ENCODE measurements around the gene SPATA3. TPM values are rescaled to one million over a fixed set of nuclear protein-coding genes. Genes with fewer than 3 reads are reported as not detected.
A peak's percentile ranks its signal among the peaks of the same experiment; 100 is the strongest.

Gene SPATA3
- total RNA-seq, 1 donor from 2014 or later, result not detected

DNA sequence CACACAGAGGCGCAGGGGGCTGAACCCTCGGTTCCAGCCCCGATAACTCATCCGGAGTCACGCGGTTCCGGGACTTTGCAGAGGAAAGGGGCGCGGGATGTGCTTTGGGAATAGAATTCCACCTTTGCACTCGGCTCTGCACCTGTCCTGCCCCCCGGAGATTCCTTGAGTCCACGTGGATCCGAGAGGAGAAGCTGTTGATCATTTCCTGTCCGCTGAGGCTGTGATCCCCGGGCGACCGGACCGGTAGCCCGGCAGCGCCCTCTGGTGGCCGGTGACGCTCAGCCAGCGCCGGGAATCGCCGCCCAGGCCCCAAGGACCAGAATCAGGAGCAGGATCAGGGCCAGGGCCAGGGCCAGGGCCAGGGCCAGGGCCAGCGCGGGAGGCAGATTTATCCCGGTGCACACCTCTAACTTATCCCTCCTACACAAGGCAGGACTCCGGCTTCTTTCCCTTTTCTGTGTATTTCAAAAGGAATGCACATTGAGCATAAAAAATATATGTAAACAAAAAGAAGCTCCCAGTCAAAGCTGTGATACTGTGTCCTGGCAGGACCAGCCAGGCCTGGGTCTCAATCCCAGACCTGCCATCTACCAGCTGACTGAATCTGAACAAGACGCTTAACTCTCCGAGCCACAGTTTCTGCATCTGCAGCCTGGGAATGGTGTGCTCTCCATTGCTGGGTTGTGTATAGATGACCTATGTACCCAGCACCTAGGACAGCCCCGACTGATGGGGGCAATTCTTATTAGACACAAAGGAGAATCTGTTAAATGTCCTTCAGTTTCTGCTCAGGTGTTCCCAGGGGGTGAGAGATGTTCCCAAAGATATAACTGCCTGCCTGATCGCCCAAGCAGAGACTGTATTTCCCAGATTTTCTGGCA is 8.5 kb upstream of the SPATA3 start:
- H3K36me3 ChIP-seq, result no peaks in the 10 kb centered on the region
- H3K27ac ChIP-seq, result no peak overlapping the region
- H3K4me1 ChIP-seq, result peaks cover 6% of the 10 kb centered on the region
- intact Hi-C loops (cut with DNase I), result loop anchor here (5.0 kb wide), 1 partner anchor 165 kb away; no protein-coding TSS in a partner anchor
- H3K9me3 ChIP-seq, result no peaks in the 10 kb centered on the region
- no peak for DNase-seq (ENCODE audit: extremely low spot score in 2 of 2)
- H3K4me3 ChIP-seq, result peak overlapping the region; percentile 24 to 50
- no peaks in the 10 kb centered on the region for H3K27me3 ChIP-seq
- TF ChIP-seq, protein P1, sequence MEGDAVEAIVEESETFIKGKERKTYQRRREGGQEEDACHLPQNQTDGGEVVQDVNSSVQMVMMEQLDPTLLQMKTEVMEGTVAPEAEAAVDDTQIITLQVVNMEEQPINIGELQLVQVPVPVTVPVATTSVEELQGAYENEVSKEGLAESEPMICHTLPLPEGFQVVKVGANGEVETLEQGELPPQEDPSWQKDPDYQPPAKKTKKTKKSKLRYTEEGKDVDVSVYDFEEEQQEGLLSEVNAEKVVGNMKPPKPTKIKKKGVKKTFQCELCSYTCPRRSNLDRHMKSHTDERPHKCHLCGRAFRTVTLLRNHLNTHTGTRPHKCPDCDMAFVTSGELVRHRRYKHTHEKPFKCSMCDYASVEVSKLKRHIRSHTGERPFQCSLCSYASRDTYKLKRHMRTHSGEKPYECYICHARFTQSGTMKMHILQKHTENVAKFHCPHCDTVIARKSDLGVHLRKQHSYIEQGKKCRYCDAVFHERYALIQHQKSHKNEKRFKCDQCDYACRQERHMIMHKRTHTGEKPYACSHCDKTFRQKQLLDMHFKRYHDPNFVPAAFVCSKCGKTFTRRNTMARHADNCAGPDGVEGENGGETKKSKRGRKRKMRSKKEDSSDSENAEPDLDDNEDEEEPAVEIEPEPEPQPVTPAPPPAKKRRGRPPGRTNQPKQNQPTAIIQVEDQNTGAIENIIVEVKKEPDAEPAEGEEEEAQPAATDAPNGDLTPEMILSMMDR (IDR thresholded peaks at IDR 0.05), result peak; percentile 79 to 85 (median 82)
- no peak for TF ChIP-seq POLR2A (IDR thresholded peaks at IDR 0.05)
- TF ChIP-seq POLR2AphosphoS5 (IDR thresholded peaks at IDR 0.05; ENCODE audit: insufficient read depth in 1 of 2, low read depth in 1 of 2), result peak; percentile 15 to 28

DNA sequence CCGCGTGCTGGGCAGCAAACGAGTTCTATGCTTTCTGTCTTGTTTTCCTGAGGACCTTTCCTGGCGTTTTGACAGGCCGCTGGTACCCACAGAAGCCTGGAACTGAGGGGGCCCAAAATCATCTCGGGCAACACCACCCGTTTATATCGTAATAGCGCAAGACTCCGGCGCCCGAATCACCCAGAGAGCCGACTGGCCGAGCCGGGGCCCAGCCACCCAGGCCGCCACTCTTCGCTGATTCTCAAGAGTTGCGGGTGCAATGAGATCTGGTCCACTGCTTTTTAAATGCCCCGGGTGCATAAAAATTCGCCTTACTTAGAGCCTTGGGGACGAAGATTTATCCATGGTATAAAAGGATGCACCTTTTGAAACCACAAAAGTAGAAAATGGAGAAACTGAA is 6.2 kb upstream of the SPATA3 start:
- no peaks in the 10 kb centered on the region for H3K36me3 ChIP-seq
- intact Hi-C loops (cut with DNase I), result loop anchor here (5.0 kb wide), 1 partner anchor 167 kb away; no protein-coding TSS in a partner anchor
- no peak overlapping the region for H3K27ac ChIP-seq
- H3K27me3 ChIP-seq, result no peaks in the 10 kb centered on the region
- DNase-seq (ENCODE audit: extremely low spot score in 2 of 2), result no peak
- no peak overlapping the region for H3K4me3 ChIP-seq
- H3K4me1 ChIP-seq, result peaks cover 6% of the 10 kb centered on the region
- no peaks in the 10 kb centered on the region for H3K9me3 ChIP-seq
- TF ChIP-seq, protein P1 (IDR thresholded peaks at IDR 0.05), result no peak
- TF ChIP-seq POLR2AphosphoS5 (IDR thresholded peaks at IDR 0.05; ENCODE audit: insufficient read depth in 1 of 2, low read depth in 1 of 2) (no peak), POLR2A (IDR thresholded peaks at IDR 0.05) (no peak)

DNA sequence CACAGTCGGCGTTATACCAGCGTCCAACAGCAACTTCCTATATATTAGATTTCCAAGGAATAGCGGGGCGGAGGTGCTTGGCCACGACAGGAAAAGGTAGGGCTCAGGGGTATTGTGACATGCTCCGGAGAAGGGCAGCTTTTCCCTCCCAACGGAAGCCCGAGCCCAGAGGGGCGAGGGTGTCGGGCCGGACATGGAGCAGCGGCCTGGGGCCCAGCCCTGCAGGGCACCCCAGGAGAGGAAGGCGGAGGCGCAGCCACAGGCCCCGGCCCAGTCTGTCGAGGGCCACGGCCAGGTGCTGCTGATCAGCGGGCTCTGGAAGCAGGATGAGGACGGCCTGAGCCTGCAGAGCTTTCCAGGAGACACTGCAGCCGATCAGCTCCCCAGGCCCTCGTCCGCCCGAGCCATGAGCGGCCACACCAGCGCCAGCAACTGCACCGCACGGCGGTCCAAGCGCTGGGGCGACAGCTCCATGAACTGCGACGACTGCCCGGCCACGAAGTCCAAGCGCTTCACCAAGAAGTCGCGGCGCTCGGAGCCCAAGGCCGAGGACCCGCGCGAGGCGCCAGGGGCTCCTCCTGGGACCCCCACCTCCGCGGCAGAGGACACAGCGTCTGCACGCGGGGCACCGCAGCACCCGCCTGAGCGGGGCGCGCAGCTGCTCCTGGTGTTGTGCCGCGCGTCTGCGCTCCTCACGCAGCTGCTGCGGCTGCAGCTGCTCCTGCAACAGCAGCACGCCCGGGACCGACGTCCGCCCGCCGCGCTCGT is 5.6 kb upstream of the SPATA3 start:
- peaks cover 6% of the 10 kb centered on the region for H3K4me1 ChIP-seq
- no peaks in the 10 kb centered on the region for H3K36me3 ChIP-seq
- no peak for DNase-seq (ENCODE audit: extremely low spot score in 2 of 2)
- no peaks in the 10 kb centered on the region for H3K27me3 ChIP-seq
- no peak overlapping the region for H3K27ac ChIP-seq
- no peak overlapping the region for H3K4me3 ChIP-seq
- intact Hi-C loops (cut with DNase I), result no loop called here
- H3K9me3 ChIP-seq, result no peaks in the 10 kb centered on the region
- TF ChIP-seq, protein P1 (IDR thresholded peaks at IDR 0.05), result no peak
- no peak for TF ChIP-seq POLR2A (IDR thresholded peaks at IDR 0.05)
- no peak for TF ChIP-seq POLR2AphosphoS5 (IDR thresholded peaks at IDR 0.05; ENCODE audit: insufficient read depth in 1 of 2, low read depth in 1 of 2)

DNA sequence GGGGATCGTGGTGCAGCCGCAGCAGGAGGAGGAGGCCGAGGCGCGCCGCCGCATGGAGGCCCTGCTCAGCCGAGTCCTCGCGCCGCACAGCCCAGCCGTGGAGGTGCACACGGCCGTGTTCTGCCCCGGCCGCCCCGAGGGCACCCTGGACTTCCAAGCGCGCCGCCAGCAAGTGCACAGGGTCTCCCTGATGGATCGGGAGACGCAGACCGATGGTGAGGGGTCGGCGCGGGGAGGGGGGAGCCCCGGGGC is 5.1 kb upstream of the SPATA3 start:
- H3K36me3 ChIP-seq, result no peaks in the 10 kb centered on the region
- TF ChIP-seq, protein P1 (IDR thresholded peaks at IDR 0.05), result no peak
- TF ChIP-seq POLR2AphosphoS5 (IDR thresholded peaks at IDR 0.05; ENCODE audit: insufficient read depth in 1 of 2, low read depth in 1 of 2) (no peak), POLR2A (IDR thresholded peaks at IDR 0.05) (no peak)
- H3K27me3 ChIP-seq, result no peaks in the 10 kb centered on the region
- no peak for DNase-seq (ENCODE audit: extremely low spot score in 2 of 2)
- H3K4me3 ChIP-seq, result no peak overlapping the region
- H3K9me3 ChIP-seq, result no peaks in the 10 kb centered on the region
- intact Hi-C loops (cut with DNase I), result no loop called here
- peaks cover 6% of the 10 kb centered on the region for H3K4me1 ChIP-seq
- no peak overlapping the region for H3K27ac ChIP-seq
